SH-SY5Y (cell line): ENCODE results near the gene IRGC.

Source experiments
- GATA2 ChIP-seq: IDR thresholded peaks from 2 replicates; pipeline ENCODE4 v1.6.1; 2011; ENCODE audit warnings: mild to moderate bottlenecking, low read depth, low read length
- GATA3 ChIP-seq: IDR thresholded peaks from 2 replicates; pipeline ENCODE4 v1.6.1; 2011; ENCODE audit warnings: low read depth, mild to moderate bottlenecking, low read length, moderate library complexity

DNA sequence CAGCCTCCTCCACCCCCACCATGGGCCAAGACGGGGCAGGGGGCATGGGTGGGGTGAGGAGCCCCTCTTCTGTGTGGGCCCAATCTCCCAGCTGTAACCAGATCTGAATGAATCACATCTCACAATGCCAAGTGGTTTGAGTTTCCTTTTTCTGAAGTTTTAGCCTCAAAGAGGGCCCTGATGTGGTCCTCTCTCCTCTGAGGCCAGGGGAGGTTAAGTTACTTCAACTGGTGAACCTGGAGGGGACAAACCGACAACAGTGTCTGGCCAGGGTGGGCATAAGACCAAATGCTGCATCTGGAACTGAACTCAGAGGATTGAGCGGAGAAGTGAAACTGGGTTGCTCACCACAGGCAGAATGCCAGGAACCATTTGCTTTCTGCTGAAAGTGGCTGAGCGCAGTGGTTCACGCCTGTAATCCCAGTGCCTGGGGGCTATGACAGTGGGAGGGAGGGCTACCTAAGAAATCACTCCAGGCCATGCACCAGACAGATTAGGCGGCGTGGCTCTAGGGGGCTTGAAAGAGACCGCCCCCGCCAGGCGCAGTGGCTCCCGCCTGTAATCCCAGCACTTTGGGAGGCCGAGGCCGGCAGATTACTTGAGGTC, 15.4 kb upstream of the IRGC start:
- no peak for TF ChIP-seq GATA2
- no peak for TF ChIP-seq GATA3
